ENCODE measurements around the gene TMEM154. TPM values are rescaled to one million over a fixed set of nuclear protein-coding genes. Genes with fewer than 3 reads are reported as not detected.

TMEM154 gene
- total and polyA plus RNA-seq, 11 donors, result 0.27 to 8.0 (median 1.6) TPM

- DNase-seq, result no peak
- TF ChIP-seq CTCF (IDR thresholded peaks at IDR 0.05) (no peak), POLR2A (IDR thresholded peaks at IDR 0.05) (no peak)
- Histone ChIP-seq H3K36me3 (no peaks in the 10 kb centered on the region), H3K9me3 (no peaks in the 10 kb centered on the region), H3K4me1 (no peaks in the 10 kb centered on the region), H3K4me3 (no peak overlapping the region), H3K27ac (no peak overlapping the region), H3K27me3 (no peaks in the 10 kb centered on the region)
- intact Hi-C loops (cut with DNase I), result no loop called here
- ATAC-seq, result no peak
- 74 to 76% (median 74%) methylated on average over 5 of the region's 5 CpGs for WGBS, 4 donors
Observed at GRCh38 chr4:152724494-152724893, 44.7 kb upstream of the TMEM154 start.

- Histone ChIP-seq H3K4me1 (no peaks in the 10 kb centered on the region), H3K27me3 (no peaks in the 10 kb centered on the region), H3K27ac (no peak overlapping the region), H3K4me3 (no peak overlapping the region), H3K36me3 (no peaks in the 10 kb centered on the region), H3K9me3 (no peaks in the 10 kb centered on the region)
- no peak for ATAC-seq
- intact Hi-C loops (cut with DNase I), result no loop called here
- 68 to 74% (median 72%) methylated on average over 3 of the region's 3 CpGs for WGBS, 4 donors
- no peak for TF ChIP-seq POLR2A (IDR thresholded peaks at IDR 0.05)
- no peak for TF ChIP-seq CTCF (IDR thresholded peaks at IDR 0.05)
- DNase-seq, result no peak
Observed at GRCh38 chr4:152723236-152723635, 43.4 kb upstream of the TMEM154 start.

GRCh38 chr4:152719801-152720556 lies 40.2 kb upstream of the TMEM154 start:
- intact Hi-C loops (cut with DNase I), result no loop called here
- peak overlapping the region in 1 of 12 donors; percentile 24 for H3K27ac ChIP-seq
- H3K9me3 ChIP-seq, result peaks cover 0 to 3% (median 0%) of the 10 kb centered on the region in 12 donors
- TF ChIP-seq POLR2A (IDR thresholded peaks at IDR 0.05) (no peak), CTCF (IDR thresholded peaks at IDR 0.05) (no peak)
- DNase-seq, result no peak
- no peaks in the 10 kb centered on the region for H3K4me1 ChIP-seq
- peak overlapping the region in 7 of 12 donors; percentile 5 to 34 (median 19) for H3K4me3 ChIP-seq
- 72 to 81% (median 75%) methylated on average over 24 of the region's 24 CpGs for WGBS, 4 donors
- H3K36me3 ChIP-seq, result no peaks in the 10 kb centered on the region
- ATAC-seq, result no peak
- no peaks in the 10 kb centered on the region for H3K27me3 ChIP-seq

- intact Hi-C loops (cut with DNase I), result no loop called here
- no peak overlapping the region for H3K4me3 ChIP-seq
- DNase-seq, result no peak
- no peaks in the 10 kb centered on the region for H3K36me3 ChIP-seq
- H3K27me3 ChIP-seq, result no peaks in the 10 kb centered on the region
- H3K4me1 ChIP-seq, result peaks cover 0 to 4% (median 0%) of the 10 kb centered on the region in 12 donors
- peaks cover 0 to 9% (median 0%) of the 10 kb centered on the region in 12 donors for H3K9me3 ChIP-seq
- no peak overlapping the region for H3K27ac ChIP-seq
- WGBS, 4 donors, result 61 to 95% (median 81%) methylated on average over 1 of the region's 1 CpG
- TF ChIP-seq CTCF (IDR thresholded peaks at IDR 0.05) (no peak), POLR2A (IDR thresholded peaks at IDR 0.05) (no peak)
- no peak for ATAC-seq
Observed at GRCh38 chr4:152719291-152719690, 39.5 kb upstream of the TMEM154 start.
